HG02943 (cell line): Measurements from ENCODE around the gene SV2A.
"Not testable (repeated sequence)": the region's sequence is repeated elsewhere in the genome, so short reads cannot be mapped to it uniquely, and the experiment has no call there.

ENCODE experiments used
- ATAC-seq: cut with Tn5 transposase; IDR thresholded peaks from one replicate; pipeline ENCODE4 v1.9.1; 2021; ENCODE audit warnings: mild to moderate bottlenecking, low read depth, moderate library complexity; ENCODE audit not compliant: unreplicated experiment

Gene SV2A

GRCh38 chr1:149887456-149888246 is 30.0 kb downstream of the SV2A start:
- ATAC-seq = peak; percentile 40

- ATAC-seq = not testable (repeated sequence)
Measured at GRCh38 chr1:149887196-149887455, 30.5 kb downstream of the SV2A start.

- ATAC-seq = peak; percentile 53
Measured at GRCh38 chr1:149886396-149887195, 31.0 kb downstream of the SV2A start.

- ATAC-seq = not testable (repeated sequence)
Measured at GRCh38 chr1:149886121-149886395, 31.6 kb downstream of the SV2A start.

- no peak for ATAC-seq
Measured at GRCh38 chr1:149885339-149886120, 32.1 kb downstream of the SV2A start.

GRCh38 chr1:149884433-149885338 is 33.0 kb downstream of the SV2A start:
- no peak for ATAC-seq

- ATAC-seq = no peak
Measured at GRCh38 chr1:149883598-149884247, 33.9 kb downstream of the SV2A start.

GRCh38 chr1:149881876-149882275 is 35.8 kb downstream of the SV2A start:
- ATAC-seq = no peak

GRCh38 chr1:149879556-149879955 is 38.1 kb downstream of the SV2A start:
- no peak for ATAC-seq

- ATAC-seq = no peak
Measured at GRCh38 chr1:149877211-149877946, 40.3 kb downstream of the SV2A start.

GRCh38 chr1:149873060-149873459 is 44.6 kb downstream of the SV2A start:
- not testable (repeated sequence) for ATAC-seq

- not testable (repeated sequence) for ATAC-seq
Measured at GRCh38 chr1:149866887-149867286, 50.8 kb downstream of the SV2A start.

- peak; percentile 2 for ATAC-seq
Measured at GRCh38 chr1:149861497-149862054, 56.1 kb downstream of the SV2A start.

GRCh38 chr1:149860684-149861496 is 56.8 kb downstream of the SV2A start:
- peak; percentile 68 for ATAC-seq

GRCh38 chr1:149860271-149860670 is 57.4 kb downstream of the SV2A start:
- ATAC-seq = peak; percentile 13
